ENCODE data around the gene NUCB2. TPM values are rescaled to one million over a fixed set of nuclear protein-coding genes. Genes with fewer than 3 reads are reported as not detected.
A peak's percentile ranks its signal among the peaks of the same experiment; 100 is the strongest.

The NUCB2 gene
- 27.9 and 34.2 TPM in 2 replicates for total RNA-seq (2021; fragmentation: NEBNext Ultra II Directional; extraction: Animal tissue kit (Norgen Biotek cat#: 25700))
- 4.1 and 9.0 TPM in 2 replicates for polyA plus RNA-seq (2011; rRNA removed)
- 10.2 TPM for polyA plus RNA-seq (2011; cell fraction: cytosol; rRNA removed)
- polyA plus RNA-seq (2011; cell fraction: nucleus; rRNA removed), result 8.3 TPM
- polyA plus RNA-seq (2012, experiment 1 of 2), result 14.9 to 31.0 TPM (median 17.2 TPM) in 4 replicates
- 1.7 TPM for polyA plus RNA-seq (2012, experiment 2 of 2)
- polyA plus RNA-seq (2013, experiment 1 of 2), result 48.4 TPM
- 59.6 TPM for polyA plus RNA-seq (2013, experiment 2 of 2)
- polyA minus RNA-seq (2011; rRNA and poly(A)+ RNA removed), result 11.8 and 16.6 TPM in 2 replicates
- polyA minus RNA-seq (2011; cell fraction: cytosol; rRNA and poly(A)+ RNA removed), result 12.0 TPM
- polyA minus RNA-seq (2011; cell fraction: nucleus; rRNA and poly(A)+ RNA removed), result 13.0 TPM
- long read RNA-seq, experiment 1, partial matches to known transcripts, result 5 of 7 reads
- long read RNA-seq, experiment 1, other reads (novel, unspliced or antisense), result 2 of 7 reads
- long read RNA-seq, experiment 2, transcript NUCB2-208 (14 exons, 2,274 nt), result major isoform, 24 of 42 reads
- long read RNA-seq, experiment 2, partial matches to known transcripts, result 5 of 42 reads
- long read RNA-seq, experiment 2, other reads (novel, unspliced or antisense), result 12 of 42 reads

DNA sequence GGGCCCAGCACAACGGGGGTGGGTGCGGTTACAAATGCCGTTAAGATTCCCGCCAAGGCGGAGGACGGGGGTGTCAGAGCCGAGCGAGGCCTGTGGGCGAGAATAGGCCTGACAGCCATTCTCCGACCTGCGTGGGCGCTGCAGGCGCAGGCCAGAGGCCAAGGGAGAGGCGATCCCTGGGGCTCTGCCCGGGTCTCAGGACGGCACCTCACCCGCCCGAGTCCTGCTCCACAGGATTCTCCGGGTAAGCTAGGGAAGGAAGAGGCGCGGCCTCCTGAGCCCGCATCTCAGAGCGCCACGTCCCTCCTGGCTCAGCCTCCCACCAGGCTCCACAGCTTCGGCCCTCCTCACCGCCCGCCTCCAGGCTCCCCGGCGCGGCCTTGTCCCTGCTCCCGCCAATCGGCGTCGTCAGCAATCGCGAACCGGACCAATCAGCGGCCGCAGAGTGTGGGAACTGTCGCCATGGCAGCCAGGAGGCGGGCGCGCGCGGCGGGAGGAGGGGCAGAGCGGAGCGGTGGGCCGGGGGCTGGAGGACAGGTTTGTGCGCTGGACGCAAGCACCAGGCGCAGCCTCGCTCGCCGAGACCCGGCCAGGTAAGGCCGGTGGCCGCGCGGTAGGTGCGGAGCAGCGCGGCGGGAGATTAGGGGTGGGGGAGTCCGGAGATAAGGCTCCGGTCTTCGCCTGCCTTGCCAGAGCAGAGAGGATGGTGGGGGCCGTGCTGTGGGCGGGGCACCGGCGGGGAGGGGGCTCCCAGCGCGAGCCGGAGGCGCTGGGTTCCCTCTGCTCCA lies at the start of gene NUCB2:
Gene NUCB2, plus strand, starts transcription at position 504 of the 788 bp plus-strand sequence. CDS start 18,585 bp downstream, outside the sequence.
- Histone ChIP-seq H2AK5ac (ENCODE audit: low read depth, low read length) (no peak within 1 kb of the TSS), H4K91ac (replicated peaks; ENCODE audit: insufficient read length, low read length) (no peak within 1 kb of the TSS), H4K20me1 (replicated peaks in 1 of 2; ENCODE audit: control insufficient read depth in 1 of 2, insufficient read depth in 2 of 2, low read length in 2 of 2) (peaks cover 0 to 2% of the 10 kb centered on the region in 2 experiments), H3K4ac (replicated peaks; ENCODE audit: insufficient read length, low read depth, low read length) (no peak within 1 kb of the TSS), H2BK5ac (ENCODE audit: low read depth, low read length) (peak within 1 kb of the TSS; percentile 60; the same call in 1 of the 2 replicates), H2BK12ac (ENCODE audit: low read depth, low read length) (0 out of 2 replicates have a peak within 1 kb of the TSS, but pooled peaks have one; percentile 43), H3K79me2 (ENCODE audit: control insufficient read depth in 1 of 2, insufficient read depth in 2 of 2, low read length in 2 of 2) (no peaks in the 10 kb centered on the region), H3K23me2 (ENCODE audit: low read depth, low read length) (peaks cover 15% of the 10 kb centered on the region), H3K9me3 (ENCODE audit: insufficient read depth in 2 of 2, low read depth in 1 of 2, low read length in 1 of 2) (no peaks in the 10 kb centered on the region), H3K79me1 (ENCODE audit: low read depth, low read length) (no peaks in the 10 kb centered on the region), H2BK15ac (ENCODE audit: low read length) (peak within 1 kb of the TSS; percentile 88; the same call in 1 of the 2 replicates), H2AFZ (ENCODE audit: low read length) (peak within 1 kb of the TSS; percentile 97), H3K14ac (ENCODE audit: insufficient read length) (peak within 1 kb of the TSS; percentile 66), H3K4me1 (replicated peaks in 1 of 4; ENCODE audit: control insufficient read depth in 3 of 4, insufficient read depth in 4 of 4, low read length in 3 of 4) (peaks cover 0 to 4% (median 1%) of the 10 kb centered on the region in 4 experiments; a peak in 2 of 7 replicates), H4K8ac (ENCODE audit: extremely low read depth, insufficient read depth, low read length) (peak within 1 kb of the TSS; percentile 89), H3K36me3 (ENCODE audit: control insufficient read depth in 2 of 4, insufficient read depth in 4 of 4, low read length in 3 of 4) (no peaks in the 10 kb centered on the region), H3K27ac (ENCODE audit: low read depth, low read length) (peak within 1 kb of the TSS; percentile 73), H2BK20ac (ENCODE audit: low read length) (no peak within 1 kb of the TSS), H3K23ac (ENCODE audit: insufficient read length) (no peak within 1 kb of the TSS), H3K18ac (ENCODE audit: extremely low read depth, low read length) (peak within 1 kb of the TSS; percentile 48), H3K56ac (replicated peaks; ENCODE audit: insufficient read length, low read depth, low read length) (peak within 1 kb of the TSS; percentile 39), H3K9ac (replicated peaks in 1 of 4; ENCODE audit: extremely low read depth in 1 of 4, low read depth in 3 of 4, low read length in 3 of 4) (peak within 1 kb of the TSS in 3 of 4 experiments; percentile 74 to 78 (median 75); a peak in 6 of 7 replicates), H3K4me2 (ENCODE audit: insufficient read depth in 1 of 2, low read depth in 2 of 2, low read length in 2 of 2) (peak within 1 kb of the TSS; percentile 81 to 98), H3K27me3 (replicated peaks in 1 of 4; ENCODE audit: control insufficient read depth in 3 of 4, extremely low read depth in 1 of 4, insufficient read depth in 3 of 4, low read length in 3 of 4) (peaks cover 0 to 11% (median 0%) of the 10 kb centered on the region in 4 experiments; a peak in 2 of 7 replicates), H2BK120ac (replicated peaks; ENCODE audit: low read depth, low read length) (no peak within 1 kb of the TSS), H4K5ac (ENCODE audit: insufficient read length, low read depth, low read length) (peak within 1 kb of the TSS; percentile 84), H3K4me3 (ENCODE audit: extremely low read depth in 1 of 4, insufficient read depth in 2 of 4, low read depth in 3 of 4, low read length in 4 of 4) (peak within 1 kb of the TSS; percentile 67 to 78 (median 70))
- CTCF ChIA-PET (ENCODE audit: partially characterized antibody), result interaction anchor here (0.9 to 1.8 kb wide), 5 partner anchors 52 to 199 kb away, joined by 3 to 5 read pairs (median 3); no protein-coding TSS in a partner anchor
- POLR2A ChIA-PET (ENCODE audit: partially characterized antibody), result interaction anchor here (0.7 to 2.7 kb wide), 6 partner anchors 9 to 200 kb away, joined by 3 to 10 read pairs (median 4); partner anchors contain the start of gene RPS13
- DNase-seq (ENCODE audit: low read depth in 1 of 2, low spot score in 2 of 2) (peak; percentile 87 to 100), FAIRE-seq (no peak)
- 2% methylated on average over 57 of the region's 75 CpGs; no CpG with 5 or more reads in 1 of the 2 experiments for WGBS, 2 experiments (ENCODE audit: extremely low coverage in 1 of 2, insufficient coverage in 1 of 2, insufficient read length in 1 of 2, insufficient replicate concordance in 2 of 2, low coverage in 1 of 2, low lambda C conversion rate in 2 of 2, missing lambda C conversion rate in 1 of 2)
- TF ChIP-seq HDAC2 (IDR thresholded peaks at IDR 0.05; ENCODE audit: borderline replicate concordance in 1 of 2, low read depth in 2 of 2, low read length in 2 of 2), result no peak
- TF ChIP-seq ASH2L (IDR thresholded peaks at IDR 0.05; ENCODE audit: low read length), result peak; percentile 80
- TF ChIP-seq, protein P1, sequence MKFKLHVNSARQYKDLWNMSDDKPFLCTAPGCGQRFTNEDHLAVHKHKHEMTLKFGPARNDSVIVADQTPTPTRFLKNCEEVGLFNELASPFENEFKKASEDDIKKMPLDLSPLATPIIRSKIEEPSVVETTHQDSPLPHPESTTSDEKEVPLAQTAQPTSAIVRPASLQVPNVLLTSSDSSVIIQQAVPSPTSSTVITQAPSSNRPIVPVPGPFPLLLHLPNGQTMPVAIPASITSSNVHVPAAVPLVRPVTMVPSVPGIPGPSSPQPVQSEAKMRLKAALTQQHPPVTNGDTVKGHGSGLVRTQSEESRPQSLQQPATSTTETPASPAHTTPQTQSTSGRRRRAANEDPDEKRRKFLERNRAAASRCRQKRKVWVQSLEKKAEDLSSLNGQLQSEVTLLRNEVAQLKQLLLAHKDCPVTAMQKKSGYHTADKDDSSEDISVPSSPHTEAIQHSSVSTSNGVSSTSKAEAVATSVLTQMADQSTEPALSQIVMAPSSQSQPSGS (IDR thresholded peaks at IDR 0.05; ENCODE audit: low read length), result no peak
- peak; percentile 49; the same call in 1 of the 2 replicates for TF ChIP-seq EGR1 (IDR thresholded peaks at IDR 0.05; ENCODE audit: borderline replicate concordance, low read depth, low read length)
- TF ChIP-seq BCL11A (IDR thresholded peaks at IDR 0.05; ENCODE audit: low read depth in 2 of 2, low read length in 2 of 2), result no peak
- TF ChIP-seq JUN (IDR thresholded peaks at IDR 0.05; ENCODE audit: low read depth, low read length), result no peak

Measured in H1 (cell line).